BJ (cell line): ENCODE data around the gene LINGO3. TPM values are rescaled to one million over a fixed set of nuclear protein-coding genes. Genes with fewer than 3 reads are reported as not detected.

Experiments used
- CTCF ChIA-PET: fragments of 350-600 bp; formaldehyde crosslinking; extraction: SDS; loops from one replicate; lab custom pipeline; 2021; ENCODE audit warnings: antibody characterized with exemption, inconsistent platforms; lab: Yijun Ruan, JAX
- POLR2A ChIA-PET: fragments of 300-600 bp; sonication (Branson Sonifier 250); formaldehyde crosslinking; extraction: SDS; loops from one replicate; lab custom pipeline; 2021; ENCODE audit warnings: antibody characterized with exemption; lab: Charles Lee
- DNase-seq: peaks from one replicate; pipeline ENCODE4 v3.0.0-alpha.2; 2011; ENCODE audit warnings: low read depth
- H3K27me3 ChIP-seq: 2 replicates; pipeline ENCODE4 v1.6.0; 2011; ENCODE audit warnings: low read length; ENCODE audit not compliant: control insufficient read depth, insufficient read depth
- H3K36me3 ChIP-seq: 2 replicates; pipeline ENCODE4 v1.5.1; 2011; ENCODE audit warnings: low read length; ENCODE audit not compliant: control insufficient read depth, insufficient read depth
- H3K4me3 ChIP-seq: 2 replicates; pipeline ENCODE4 v1.5.1; 2011; ENCODE audit warnings: low read depth, mild to moderate bottlenecking, control low read depth, low read length
- polyA plus RNA-seq: library from polyadenylated mRNA; depleted of rRNA; stranded (reverse); fragments of >200 nt; gene quantifications from 2 replicates; pipeline ENCODE4 v1.2.3, GENCODE V29; 2011
- TF ChIP-seq, protein P1 (sequence below): IDR thresholded peaks from 2 replicates; pipeline ENCODE4 v1.5.1; 2011; ENCODE audit warnings: low read depth, mild to moderate bottlenecking, control low read depth, inconsistent platforms, low read length, moderate library complexity; ENCODE audit not compliant: insufficient read depth

LINGO3 gene
- polyA plus RNA-seq, 1 experiment = not detected

DNA sequence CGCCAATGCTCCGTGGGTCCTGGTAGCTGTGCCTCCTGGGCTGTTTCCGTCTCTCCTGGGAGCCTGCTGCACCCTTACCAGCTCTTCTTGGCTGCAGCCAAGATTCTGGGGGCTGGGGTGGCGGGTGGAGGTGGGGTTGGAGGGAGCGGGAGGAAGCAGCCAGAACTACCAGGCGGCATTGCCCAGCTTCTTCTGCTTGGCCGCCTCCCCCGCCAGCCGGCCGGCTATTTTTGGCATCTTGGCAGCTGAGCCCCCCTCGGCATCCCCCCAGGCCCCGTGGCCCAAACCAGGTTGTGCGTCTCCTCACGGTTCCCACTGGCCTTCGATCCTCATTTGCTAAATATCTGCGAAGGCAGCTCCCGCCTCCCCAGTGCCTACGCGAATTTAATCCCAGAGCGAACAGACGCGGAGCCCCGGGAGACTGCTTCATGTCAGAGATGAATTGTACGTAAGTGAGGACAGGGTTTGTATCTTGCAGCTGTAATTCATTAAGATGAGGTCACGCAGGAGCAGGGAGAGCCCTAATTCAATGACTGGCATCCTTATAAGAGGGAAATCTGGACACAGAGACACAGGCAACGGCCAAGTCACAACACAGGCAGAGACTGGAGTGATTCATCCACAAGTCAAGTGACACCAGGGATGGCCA is 13.1 kb downstream of the LINGO3 start:
- CTCF ChIA-PET = interaction anchor here (0.8 to 2.2 kb wide), 4 partner anchors 11 to 139 kb away, joined by 3 to 7 read pairs (median 3); no protein-coding TSS in a partner anchor
- POLR2A ChIA-PET = interaction anchor here (0.6 kb wide), 2 partner anchors 18 to 34 kb away, joined by 3 to 8 read pairs; no protein-coding TSS in a partner anchor
- peaks cover 10% of the 10 kb centered on the region for H3K27me3 ChIP-seq

DNA sequence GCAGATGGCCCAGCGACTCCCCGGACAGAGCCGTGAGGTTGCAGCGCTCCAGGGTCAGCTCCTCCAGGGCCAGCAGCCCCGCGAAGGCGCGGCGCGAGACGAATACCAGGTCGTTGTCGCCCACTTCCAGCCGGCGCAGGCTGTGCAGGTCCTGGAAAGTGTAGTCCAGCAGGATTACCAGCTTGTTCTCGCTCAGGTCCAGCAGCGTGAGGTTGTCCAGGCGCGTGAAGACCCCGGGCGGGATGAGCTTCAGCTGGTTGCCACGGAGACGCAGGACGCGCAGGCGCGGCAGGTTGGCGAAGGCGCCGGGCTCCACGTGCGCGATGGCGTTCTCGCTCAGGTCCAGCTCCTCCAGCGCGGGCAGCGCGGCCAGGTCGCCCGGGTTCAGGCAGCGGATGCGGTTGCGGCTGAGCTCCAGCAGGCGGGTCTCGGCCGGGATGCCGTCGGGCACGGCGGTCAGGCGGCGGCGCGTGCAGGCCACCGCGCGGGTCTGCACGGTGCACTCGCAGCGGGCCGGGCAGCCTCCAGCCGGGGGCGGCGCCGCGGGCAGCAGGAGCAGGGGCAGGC is 16.7 kb downstream of the LINGO3 start:
- DNase-seq = no peak
- Histone ChIP-seq H3K4me3 (no peak overlapping the region), H3K27me3 (peaks cover 27% of the 10 kb centered on the region), H3K36me3 (no peaks in the 10 kb centered on the region)
- TF ChIP-seq, protein P1, sequence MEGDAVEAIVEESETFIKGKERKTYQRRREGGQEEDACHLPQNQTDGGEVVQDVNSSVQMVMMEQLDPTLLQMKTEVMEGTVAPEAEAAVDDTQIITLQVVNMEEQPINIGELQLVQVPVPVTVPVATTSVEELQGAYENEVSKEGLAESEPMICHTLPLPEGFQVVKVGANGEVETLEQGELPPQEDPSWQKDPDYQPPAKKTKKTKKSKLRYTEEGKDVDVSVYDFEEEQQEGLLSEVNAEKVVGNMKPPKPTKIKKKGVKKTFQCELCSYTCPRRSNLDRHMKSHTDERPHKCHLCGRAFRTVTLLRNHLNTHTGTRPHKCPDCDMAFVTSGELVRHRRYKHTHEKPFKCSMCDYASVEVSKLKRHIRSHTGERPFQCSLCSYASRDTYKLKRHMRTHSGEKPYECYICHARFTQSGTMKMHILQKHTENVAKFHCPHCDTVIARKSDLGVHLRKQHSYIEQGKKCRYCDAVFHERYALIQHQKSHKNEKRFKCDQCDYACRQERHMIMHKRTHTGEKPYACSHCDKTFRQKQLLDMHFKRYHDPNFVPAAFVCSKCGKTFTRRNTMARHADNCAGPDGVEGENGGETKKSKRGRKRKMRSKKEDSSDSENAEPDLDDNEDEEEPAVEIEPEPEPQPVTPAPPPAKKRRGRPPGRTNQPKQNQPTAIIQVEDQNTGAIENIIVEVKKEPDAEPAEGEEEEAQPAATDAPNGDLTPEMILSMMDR = no peak
- ChIA-PET POLR2A (no interaction called here), CTCF (interaction anchor here (0.7 to 1.5 kb wide), 2 partner anchors 9 to 64 kb away, joined by 3 to 4 read pairs; partner anchors contain the start of gene PEAK3)

More for the DNA sequence above, 13.1 kb downstream of the LINGO3 start:
- DNase-seq = peak; percentile 59
- Histone ChIP-seq H3K4me3 (no peak overlapping the region), H3K36me3 (no peaks in the 10 kb centered on the region)
- TF ChIP-seq, protein P1 = no peak

DNA sequence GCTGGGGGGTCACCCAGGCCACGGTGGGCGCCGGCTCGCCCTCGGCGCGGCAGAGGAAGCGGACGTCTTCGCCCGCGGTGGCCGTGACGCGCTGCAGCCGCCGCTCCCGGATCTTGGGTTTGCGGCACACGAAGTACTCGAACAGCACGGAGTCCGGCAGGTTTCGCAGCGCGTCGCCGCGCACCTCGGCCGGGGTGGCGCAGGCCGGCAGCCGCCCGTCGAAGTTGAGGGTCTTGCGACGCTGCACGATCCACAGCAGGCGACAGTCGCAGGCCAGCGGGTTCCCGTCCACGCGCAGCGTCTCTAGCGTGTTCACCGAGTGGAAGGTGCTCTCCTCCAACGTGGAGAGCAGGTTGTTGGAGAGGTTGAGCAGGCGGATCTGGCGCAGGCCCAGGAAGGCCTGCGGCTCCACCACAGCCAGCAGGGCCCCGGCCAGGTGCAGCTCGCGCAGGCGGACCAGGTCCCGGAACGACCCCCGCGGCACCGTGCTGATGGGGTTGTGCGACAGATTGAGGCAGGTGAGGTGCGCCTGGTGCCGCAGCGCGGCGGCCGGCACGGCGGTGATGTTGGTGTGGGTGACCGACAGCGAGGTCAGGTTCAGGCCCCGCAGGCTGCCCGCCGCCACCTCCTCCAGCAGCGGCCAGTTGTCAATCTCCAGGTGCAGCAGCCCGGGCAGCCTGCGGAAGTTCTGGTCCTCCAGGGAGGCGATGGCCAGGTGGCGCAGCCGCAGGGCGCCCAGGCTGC is 17.3 kb downstream of the LINGO3 start:
- no peak for DNase-seq
- Histone ChIP-seq H3K27me3 (peaks cover 27% of the 10 kb centered on the region), H3K4me3 (no peak overlapping the region), H3K36me3 (no peaks in the 10 kb centered on the region)
- CTCF ChIA-PET = interaction anchor here (0.7 to 1.5 kb wide), 2 partner anchors 8 to 64 kb away, joined by 3 to 4 read pairs; partner anchors contain the start of gene PEAK3
- POLR2A ChIA-PET = no interaction called here
- TF ChIP-seq, protein P1 = no peak

DNA sequence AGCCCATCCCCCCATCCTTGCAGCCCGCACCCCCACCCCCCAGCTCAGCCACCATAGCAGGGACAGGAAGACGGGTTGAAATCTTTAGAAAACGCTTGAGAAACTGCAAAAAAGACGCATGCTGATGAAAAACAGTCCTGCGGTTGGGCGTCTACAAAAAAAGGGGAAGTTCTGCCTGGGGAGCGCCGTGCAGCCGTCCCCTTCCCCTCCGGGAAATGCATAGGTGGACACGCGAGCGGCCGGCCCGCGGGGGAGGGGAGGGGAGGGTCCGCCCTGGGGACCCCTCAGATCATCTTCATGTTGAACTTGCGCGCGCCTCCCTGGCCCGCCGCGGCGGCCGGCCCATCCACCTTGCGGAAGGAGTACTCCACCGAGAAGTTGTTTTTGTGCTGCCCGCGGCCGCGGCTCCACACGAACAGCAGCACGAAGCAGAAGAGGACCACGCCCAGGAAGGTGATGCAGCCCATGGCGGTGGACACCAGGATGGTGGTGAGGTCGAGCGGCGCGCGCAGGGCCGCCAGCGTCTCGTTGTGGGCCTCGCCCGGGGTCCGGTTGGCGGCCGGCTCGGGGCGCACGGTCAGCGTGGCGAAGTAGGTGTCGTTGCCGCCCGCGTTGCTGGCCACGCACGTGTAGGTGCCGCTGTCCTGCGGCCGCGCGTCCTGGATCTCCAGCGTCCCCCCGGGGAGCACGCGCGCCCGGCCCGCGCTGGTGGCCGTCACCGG is 18.1 kb downstream of the LINGO3 start:
- TF ChIP-seq, protein P1 = no peak
- CTCF ChIA-PET = interaction anchor here (1.0 to 5.3 kb wide), 4 partner anchors 15 to 134 kb away, joined by 3 to 34 read pairs (median 4); no protein-coding TSS in a partner anchor
- Histone ChIP-seq H3K4me3 (peak overlapping the region; percentile 9), H3K27me3 (peaks cover 27% of the 10 kb centered on the region), H3K36me3 (no peaks in the 10 kb centered on the region)
- DNase-seq = no peak
- POLR2A ChIA-PET = no interaction called here
